ENCODE data around the gene SENP5.

SENP5 gene

DNA sequence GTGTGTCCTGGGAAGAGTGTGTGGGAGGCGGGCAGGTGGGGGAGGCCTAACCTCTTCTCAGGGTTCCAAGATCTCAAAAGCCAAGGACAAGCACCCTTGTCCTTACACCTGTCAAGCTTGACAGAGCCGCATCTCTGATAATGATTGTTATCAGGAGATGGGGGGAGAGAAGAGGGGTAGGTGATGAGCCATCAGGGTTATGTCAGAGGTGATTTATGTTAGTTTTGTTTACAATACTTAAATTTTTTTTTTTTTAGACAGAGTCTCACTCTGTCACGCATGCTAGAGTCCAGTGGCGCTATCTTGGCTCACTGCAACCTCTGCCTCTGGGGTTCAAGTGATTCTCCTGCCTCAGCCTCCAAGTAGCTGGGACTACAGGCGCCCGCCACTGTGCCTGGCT lies 82.0 kb downstream of the SENP5 start:
- H3K4me3 Mint-ChIP-seq: no peak overlapping the region
- peaks cover 8% of the 10 kb centered on the region for H3K4me1 Mint-ChIP-seq
- no peak overlapping the region for H3K27ac Mint-ChIP-seq
- TF ChIP-seq, protein P1, sequence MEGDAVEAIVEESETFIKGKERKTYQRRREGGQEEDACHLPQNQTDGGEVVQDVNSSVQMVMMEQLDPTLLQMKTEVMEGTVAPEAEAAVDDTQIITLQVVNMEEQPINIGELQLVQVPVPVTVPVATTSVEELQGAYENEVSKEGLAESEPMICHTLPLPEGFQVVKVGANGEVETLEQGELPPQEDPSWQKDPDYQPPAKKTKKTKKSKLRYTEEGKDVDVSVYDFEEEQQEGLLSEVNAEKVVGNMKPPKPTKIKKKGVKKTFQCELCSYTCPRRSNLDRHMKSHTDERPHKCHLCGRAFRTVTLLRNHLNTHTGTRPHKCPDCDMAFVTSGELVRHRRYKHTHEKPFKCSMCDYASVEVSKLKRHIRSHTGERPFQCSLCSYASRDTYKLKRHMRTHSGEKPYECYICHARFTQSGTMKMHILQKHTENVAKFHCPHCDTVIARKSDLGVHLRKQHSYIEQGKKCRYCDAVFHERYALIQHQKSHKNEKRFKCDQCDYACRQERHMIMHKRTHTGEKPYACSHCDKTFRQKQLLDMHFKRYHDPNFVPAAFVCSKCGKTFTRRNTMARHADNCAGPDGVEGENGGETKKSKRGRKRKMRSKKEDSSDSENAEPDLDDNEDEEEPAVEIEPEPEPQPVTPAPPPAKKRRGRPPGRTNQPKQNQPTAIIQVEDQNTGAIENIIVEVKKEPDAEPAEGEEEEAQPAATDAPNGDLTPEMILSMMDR (IDR thresholded peaks at IDR 0.05): no peak
- peaks cover 54% of the 10 kb centered on the region for H3K27me3 Mint-ChIP-seq (ENCODE audit: low read depth, poor library complexity)
- no peaks in the 10 kb centered on the region for H3K36me3 Mint-ChIP-seq (ENCODE audit: low read depth)
- no peak for DNase-seq
- no peaks in the 10 kb centered on the region for H3K9me3 Mint-ChIP-seq

DNA sequence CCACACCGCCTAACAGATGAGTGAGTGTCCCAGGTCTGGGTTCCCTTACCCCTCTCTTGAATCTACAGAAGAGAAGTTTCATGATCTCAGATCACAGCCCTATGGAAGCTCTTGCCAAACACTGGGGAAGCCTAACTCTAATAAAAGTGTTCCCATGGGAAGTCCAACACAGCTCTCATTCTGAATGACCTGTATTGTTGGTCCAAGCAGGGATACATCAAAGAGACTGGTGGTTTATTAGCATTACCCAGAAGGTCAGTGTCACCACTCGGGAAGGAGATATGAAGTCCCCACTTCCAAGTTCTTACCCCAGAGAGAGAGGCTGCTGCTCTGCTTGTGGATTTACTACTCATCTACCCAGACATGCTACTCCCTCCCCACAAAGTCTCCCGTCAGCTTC lies 83.7 kb downstream of the SENP5 start:
- H3K36me3 Mint-ChIP-seq (ENCODE audit: low read depth): no peaks in the 10 kb centered on the region
- H3K9me3 Mint-ChIP-seq: peaks cover 1% of the 10 kb centered on the region
- H3K27ac Mint-ChIP-seq: no peak overlapping the region

DNA sequence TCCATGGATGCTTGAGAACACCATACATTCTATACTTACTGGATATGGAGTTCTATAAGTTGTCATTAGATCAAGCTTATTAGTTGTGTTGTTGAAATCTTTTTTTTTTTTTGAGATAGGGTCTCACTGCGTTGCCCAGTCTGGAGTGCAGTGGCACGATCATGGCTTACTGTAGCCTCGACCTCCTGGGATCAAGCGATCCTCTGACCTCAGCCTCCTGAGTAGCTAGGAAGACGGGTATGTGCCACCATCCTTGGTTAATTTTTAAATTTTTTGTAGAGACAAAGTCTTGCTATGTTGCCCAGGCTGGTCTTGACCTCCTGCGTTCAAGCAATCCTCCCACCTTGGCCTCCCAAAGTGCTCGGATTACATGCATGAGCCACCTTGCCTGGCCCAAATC lies 87.1 kb downstream of the SENP5 start:
- DNase-seq: no peak
- H3K27me3 Mint-ChIP-seq (ENCODE audit: low read depth, poor library complexity): peaks cover 82% of the 10 kb centered on the region

More for the DNA sequence above, 83.7 kb downstream of the SENP5 start:
- TF ChIP-seq, protein P1 (IDR thresholded peaks at IDR 0.05): no peak
- H3K4me1 Mint-ChIP-seq: peaks cover 5% of the 10 kb centered on the region
- H3K27me3 Mint-ChIP-seq (ENCODE audit: low read depth, poor library complexity): peaks cover 66% of the 10 kb centered on the region
- H3K4me3 Mint-ChIP-seq: no peak overlapping the region
- DNase-seq: no peak

DNA sequence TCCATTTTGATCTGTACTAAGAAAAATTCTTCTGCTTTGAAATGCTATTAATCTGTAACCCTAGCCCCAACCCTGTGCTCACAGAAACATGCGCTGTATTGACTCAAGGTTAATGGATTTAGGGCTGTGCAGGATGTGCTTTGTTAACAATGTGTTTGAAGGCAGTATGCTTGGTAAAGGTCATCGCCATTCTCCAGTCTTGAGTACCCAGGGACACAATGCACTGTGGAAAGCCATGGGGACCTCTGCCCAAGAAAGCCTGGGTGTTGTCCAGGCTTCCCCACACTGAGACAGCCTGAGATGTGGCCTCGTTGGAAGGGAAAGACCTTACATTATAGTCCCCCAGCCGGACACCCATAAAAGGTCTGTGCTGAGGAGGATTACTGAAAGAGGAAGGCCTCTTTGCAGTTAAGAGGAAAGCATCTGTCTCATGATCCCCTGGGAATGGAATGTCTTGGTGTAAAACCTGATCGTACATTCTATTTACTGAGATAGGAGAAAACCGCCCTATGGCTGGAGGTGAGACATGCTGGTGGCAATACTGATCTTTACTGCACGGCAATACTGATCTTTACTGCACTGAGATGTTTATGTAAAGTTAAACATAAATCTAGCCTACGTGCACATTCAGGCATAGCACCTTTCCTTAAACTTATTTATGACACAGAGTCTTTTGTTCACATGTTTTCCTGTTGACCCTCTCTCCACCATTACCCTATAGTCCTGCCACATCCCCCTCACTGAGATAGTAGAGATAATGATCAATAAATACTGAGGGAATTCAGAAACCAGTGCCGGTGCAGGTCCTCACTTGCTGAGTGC lies 94.6 kb downstream of the SENP5 start:
- no peak overlapping the region for H3K27ac Mint-ChIP-seq
- H3K36me3 Mint-ChIP-seq (ENCODE audit: low read depth): no peaks in the 10 kb centered on the region
- peaks cover 27% of the 10 kb centered on the region for H3K4me1 Mint-ChIP-seq
- no peaks in the 10 kb centered on the region for H3K9me3 Mint-ChIP-seq
- no peak overlapping the region for H3K4me3 Mint-ChIP-seq
- TF ChIP-seq, protein P1 (IDR thresholded peaks at IDR 0.05): no peak
- no peak for DNase-seq
- peaks cover 97% of the 10 kb centered on the region for H3K27me3 Mint-ChIP-seq (ENCODE audit: low read depth, poor library complexity)

More for the DNA sequence above, 87.1 kb downstream of the SENP5 start:
- H3K27ac Mint-ChIP-seq: no peak overlapping the region
- H3K4me3 Mint-ChIP-seq: no peak overlapping the region
- H3K36me3 Mint-ChIP-seq (ENCODE audit: low read depth): no peaks in the 10 kb centered on the region
- peaks cover 4% of the 10 kb centered on the region for H3K9me3 Mint-ChIP-seq
- TF ChIP-seq, protein P1 (IDR thresholded peaks at IDR 0.05): no peak
- no peaks in the 10 kb centered on the region for H3K4me1 Mint-ChIP-seq

DNA sequence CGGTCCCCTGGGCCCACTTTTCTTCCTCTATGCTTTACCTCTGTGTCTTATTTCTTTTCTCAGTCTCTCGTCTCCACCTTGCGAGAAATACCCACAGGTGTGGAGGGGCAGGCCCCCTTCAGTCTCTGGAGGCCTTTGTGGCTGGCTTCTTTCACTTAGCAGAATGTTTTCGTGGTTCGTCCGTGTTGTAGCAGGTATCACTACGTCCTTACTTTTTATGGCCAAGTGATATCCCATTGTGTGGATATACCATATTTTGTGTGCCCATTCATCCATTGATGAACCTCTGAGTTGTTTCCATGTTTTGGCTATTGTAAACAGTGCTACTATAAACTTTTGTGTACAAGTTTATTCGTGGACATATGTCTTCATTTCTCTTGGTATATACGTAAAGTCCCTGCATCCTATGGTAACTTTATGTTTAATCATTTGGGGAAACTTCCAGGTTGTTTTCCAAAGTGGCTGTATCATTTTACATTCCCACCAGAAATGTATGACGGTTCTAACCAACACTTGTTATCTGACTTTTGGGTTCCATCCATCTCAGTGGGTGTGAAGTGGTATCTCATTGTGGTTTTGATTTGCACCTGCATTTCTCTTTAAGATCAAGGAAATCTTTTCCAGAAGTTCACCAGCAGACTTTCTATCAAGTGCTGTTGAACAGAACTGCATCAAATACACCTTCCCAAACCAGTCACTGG lies 95.4 kb downstream of the SENP5 start:
- peaks cover 100% of the 10 kb centered on the region for H3K27me3 Mint-ChIP-seq (ENCODE audit: low read depth, poor library complexity)
- no peaks in the 10 kb centered on the region for H3K36me3 Mint-ChIP-seq (ENCODE audit: low read depth)
- no peak overlapping the region for H3K27ac Mint-ChIP-seq

More for the DNA sequence above, 95.4 kb downstream of the SENP5 start:
- Mint-ChIP-seq H3K9me3 (no peaks in the 10 kb centered on the region), H3K4me3 (no peak overlapping the region), H3K4me1 (peaks cover 32% of the 10 kb centered on the region)
- TF ChIP-seq, protein P1 (IDR thresholded peaks at IDR 0.05): no peak
- no peak for DNase-seq
